ENCODE measurements around the gene MMAB.

DNA sequence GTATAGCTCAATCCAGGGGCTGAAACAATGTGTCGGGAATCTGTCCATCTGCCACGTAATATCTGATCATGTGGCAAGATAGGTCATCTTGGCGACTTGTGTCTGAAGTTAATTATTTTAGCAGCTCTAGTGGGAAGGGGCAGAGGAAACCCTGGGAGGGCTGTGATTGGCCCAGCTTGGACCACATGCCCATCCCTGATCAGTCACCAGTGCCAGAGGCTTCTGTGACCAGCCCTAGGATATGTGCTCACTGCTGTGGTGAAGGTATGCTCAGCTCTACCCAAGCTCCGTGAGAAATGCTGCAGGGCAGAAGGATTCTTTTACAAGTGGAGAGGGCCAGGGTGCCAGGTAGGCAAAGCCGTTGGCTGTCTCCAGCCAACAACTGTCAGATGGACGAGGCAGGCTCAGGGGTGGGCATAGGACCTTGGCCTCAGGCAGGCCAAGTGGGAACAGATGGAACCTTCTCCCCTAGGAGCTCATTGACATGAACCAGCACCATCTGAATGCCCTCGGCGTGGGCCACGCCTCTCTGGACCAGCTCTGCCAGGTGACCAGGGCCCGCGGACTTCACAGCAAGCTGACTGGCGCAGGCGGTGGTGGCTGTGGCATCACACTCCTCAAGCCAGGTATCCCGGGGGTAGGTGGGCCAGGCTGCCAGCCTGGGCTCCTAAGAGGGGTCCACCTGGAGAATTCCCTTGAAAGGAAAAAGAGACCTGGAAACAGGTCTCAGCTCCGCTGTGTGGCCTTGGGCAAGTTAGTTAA is 21.4 kb upstream of the MMAB start:
- TF ChIP-seq, protein P1, sequence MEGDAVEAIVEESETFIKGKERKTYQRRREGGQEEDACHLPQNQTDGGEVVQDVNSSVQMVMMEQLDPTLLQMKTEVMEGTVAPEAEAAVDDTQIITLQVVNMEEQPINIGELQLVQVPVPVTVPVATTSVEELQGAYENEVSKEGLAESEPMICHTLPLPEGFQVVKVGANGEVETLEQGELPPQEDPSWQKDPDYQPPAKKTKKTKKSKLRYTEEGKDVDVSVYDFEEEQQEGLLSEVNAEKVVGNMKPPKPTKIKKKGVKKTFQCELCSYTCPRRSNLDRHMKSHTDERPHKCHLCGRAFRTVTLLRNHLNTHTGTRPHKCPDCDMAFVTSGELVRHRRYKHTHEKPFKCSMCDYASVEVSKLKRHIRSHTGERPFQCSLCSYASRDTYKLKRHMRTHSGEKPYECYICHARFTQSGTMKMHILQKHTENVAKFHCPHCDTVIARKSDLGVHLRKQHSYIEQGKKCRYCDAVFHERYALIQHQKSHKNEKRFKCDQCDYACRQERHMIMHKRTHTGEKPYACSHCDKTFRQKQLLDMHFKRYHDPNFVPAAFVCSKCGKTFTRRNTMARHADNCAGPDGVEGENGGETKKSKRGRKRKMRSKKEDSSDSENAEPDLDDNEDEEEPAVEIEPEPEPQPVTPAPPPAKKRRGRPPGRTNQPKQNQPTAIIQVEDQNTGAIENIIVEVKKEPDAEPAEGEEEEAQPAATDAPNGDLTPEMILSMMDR (conservative IDR thresholded peaks at IDR 0.05; ENCODE audit: low read depth, low read length) = no peak
- TF ChIP-seq EZH2 (IDR thresholded peaks at IDR 0.05; ENCODE audit: borderline replicate concordance, low read depth, low read length, poor library complexity, severe bottlenecking) = no peak
